Neural cell (in vitro differentiated cells): ENCODE results near the gene ESRRB.

Experiments
- EP300 ChIP-seq: fragments of 450-650 bp; conservative IDR thresholded peaks from 2 replicates; pipeline ENCODE4 v1.6.1; 2014; ENCODE audit warnings: antibody characterized with exemption, mild to moderate bottlenecking, moderate library complexity; ENCODE audit not compliant: poor library complexity, severe bottlenecking
- TF ChIP-seq, protein P1 (sequence below): fragments of 450-650 bp; IDR thresholded peaks from 2 replicates; pipeline ENCODE4 v1.5.1; 2014; ENCODE audit warnings: antibody characterized with exemption, mild to moderate bottlenecking, moderate library complexity; ENCODE audit not compliant: poor library complexity, severe bottlenecking

GRCh38 chr14:76518366-76518765, 142.4 kb downstream of the ESRRB start:
- TF ChIP-seq, protein P1, sequence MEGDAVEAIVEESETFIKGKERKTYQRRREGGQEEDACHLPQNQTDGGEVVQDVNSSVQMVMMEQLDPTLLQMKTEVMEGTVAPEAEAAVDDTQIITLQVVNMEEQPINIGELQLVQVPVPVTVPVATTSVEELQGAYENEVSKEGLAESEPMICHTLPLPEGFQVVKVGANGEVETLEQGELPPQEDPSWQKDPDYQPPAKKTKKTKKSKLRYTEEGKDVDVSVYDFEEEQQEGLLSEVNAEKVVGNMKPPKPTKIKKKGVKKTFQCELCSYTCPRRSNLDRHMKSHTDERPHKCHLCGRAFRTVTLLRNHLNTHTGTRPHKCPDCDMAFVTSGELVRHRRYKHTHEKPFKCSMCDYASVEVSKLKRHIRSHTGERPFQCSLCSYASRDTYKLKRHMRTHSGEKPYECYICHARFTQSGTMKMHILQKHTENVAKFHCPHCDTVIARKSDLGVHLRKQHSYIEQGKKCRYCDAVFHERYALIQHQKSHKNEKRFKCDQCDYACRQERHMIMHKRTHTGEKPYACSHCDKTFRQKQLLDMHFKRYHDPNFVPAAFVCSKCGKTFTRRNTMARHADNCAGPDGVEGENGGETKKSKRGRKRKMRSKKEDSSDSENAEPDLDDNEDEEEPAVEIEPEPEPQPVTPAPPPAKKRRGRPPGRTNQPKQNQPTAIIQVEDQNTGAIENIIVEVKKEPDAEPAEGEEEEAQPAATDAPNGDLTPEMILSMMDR = no peak
- TF ChIP-seq EP300 = no peak
